HT-29 (cell line): ENCODE measurements around the gene BTK. TPM values are rescaled to one million over a fixed set of nuclear protein-coding genes. Genes with fewer than 3 reads are reported as not detected.
A peak's percentile ranks its signal among the peaks of the same experiment; 100 is the strongest.

Experiments used
- DNase-seq: peaks from one replicate; pipeline ENCODE4 v3.0.0-alpha.2; 2015; ENCODE audit warnings: low spot score
- total RNA-seq: library from RNA; depleted of rRNA; stranded (reverse); fragments of >200 nt; shearing (Covaris generic); gene quantifications from 2 replicates; pipeline ENCODE4 v1.2.3, GENCODE V29; 2014

The BTK gene
- total RNA-seq, 1 experiment from 2014 or later = not detected

GRCh38 chrX:101393530-101394305, 7.7 kb upstream of the BTK start:
- DNase-seq = no peak

GRCh38 chrX:101391831-101392230, 5.8 kb upstream of the BTK start:
- peak; percentile 23 for DNase-seq

- peak; percentile 90 for DNase-seq
Measured at GRCh38 chrX:101390664-101391525, 4.9 kb upstream of the BTK start, which contains the start of gene RPL36A. RPL36A (plus strand) TSS chrX:101391011; CDS start chrX:101391044, 33 bp downstream.

- no peak for DNase-seq
Measured at GRCh38 chrX:101388604-101389003, 2.6 kb upstream of the BTK start.

GRCh38 chrX:101386542-101386885, 523 bp upstream of the BTK start:
- DNase-seq = no peak

- no peak for DNase-seq
Measured at GRCh38 chrX:101385026-101385684, 836 bp downstream of the BTK start.

GRCh38 chrX:101383679-101384205, 2.2 kb downstream of the BTK start:
- no peak for DNase-seq

- no peak for DNase-seq
Measured at GRCh38 chrX:101377547-101377946, 8.4 kb downstream of the BTK start.

GRCh38 chrX:101370888-101371504, 15.0 kb downstream of the BTK start:
- DNase-seq = no peak

GRCh38 chrX:101369687-101370086, 16.3 kb downstream of the BTK start:
- no peak for DNase-seq

GRCh38 chrX:101368800-101369199, 17.2 kb downstream of the BTK start:
- no peak for DNase-seq

GRCh38 chrX:101365301-101365795, 20.6 kb downstream of the BTK start:
- DNase-seq = no peak

GRCh38 chrX:101362757-101363156, 23.2 kb downstream of the BTK start:
- no peak for DNase-seq

GRCh38 chrX:101362116-101362515, 23.9 kb downstream of the BTK start:
- no peak for DNase-seq

- DNase-seq = no peak
Measured at GRCh38 chrX:101360390-101360789, 25.6 kb downstream of the BTK start.

GRCh38 chrX:101359966-101360365, 26.0 kb downstream of the BTK start:
- DNase-seq = no peak

GRCh38 chrX:101357166-101357795, 28.7 kb downstream of the BTK start:
- peak; percentile 40 for DNase-seq

GRCh38 chrX:101349193-101349562, 36.8 kb downstream of the BTK start:
- DNase-seq = no peak

- DNase-seq = peak; percentile 79
Measured at GRCh38 chrX:101348452-101349192, 37.4 kb downstream of the BTK start, which contains the start of gene TIMM8A. TIMM8A (minus strand) TSS chrX:101348742; CDS start chrX:101348664, 78 bp downstream.

- DNase-seq = peak; percentile 26
Measured at GRCh38 chrX:101347859-101348451, 38.0 kb downstream of the BTK start.
